Mammary epithelial cell (primary cell): ENCODE measurements around the gene SCP2.

Experiments used
- EZH2 ChIP-seq: IDR thresholded peaks from 2 replicates; pipeline ENCODE4 v1.6.1; 2012; ENCODE audit warnings: low read length, inconsistent platforms, borderline replicate concordance
- TF ChIP-seq, protein P1 (sequence below), 2 donors: IDR thresholded peaks in 1 of 2; conservative IDR thresholded peaks in 1 of 2; 2 replicates each; pipeline ENCODE4 v1.5.1; 2011 to 2012; ENCODE audit warnings: inconsistent platforms in 2 of 2, low read length in 2 of 2, mild to moderate bottlenecking in 2 of 2, control low read depth in 1 of 2, low read depth in 1 of 2; ENCODE audit not compliant: insufficient read depth in 1 of 2; ENCODE audit errors: extremely low read depth in 1 of 2

DNA sequence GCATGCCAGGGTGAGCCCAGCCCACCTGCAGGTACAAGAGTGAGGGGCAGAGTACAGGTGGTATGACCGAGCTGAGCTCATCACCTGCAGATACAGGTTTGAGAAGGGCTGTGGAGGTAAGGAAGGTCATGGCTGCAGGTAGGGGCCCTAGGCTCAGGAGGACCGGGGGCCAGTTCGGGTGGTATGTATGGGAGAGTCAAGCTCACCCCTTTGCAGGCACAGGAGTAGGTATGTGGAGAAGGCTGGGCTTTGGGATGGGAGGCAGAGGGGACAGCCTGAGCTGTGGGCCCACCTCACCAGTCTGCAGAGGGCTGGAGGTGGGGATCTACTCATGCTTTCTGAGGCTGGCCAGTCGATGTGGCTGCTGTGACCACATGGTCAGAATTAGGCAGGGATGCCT is 152.2 kb downstream of the SCP2 start:
- TF ChIP-seq, protein P1, sequence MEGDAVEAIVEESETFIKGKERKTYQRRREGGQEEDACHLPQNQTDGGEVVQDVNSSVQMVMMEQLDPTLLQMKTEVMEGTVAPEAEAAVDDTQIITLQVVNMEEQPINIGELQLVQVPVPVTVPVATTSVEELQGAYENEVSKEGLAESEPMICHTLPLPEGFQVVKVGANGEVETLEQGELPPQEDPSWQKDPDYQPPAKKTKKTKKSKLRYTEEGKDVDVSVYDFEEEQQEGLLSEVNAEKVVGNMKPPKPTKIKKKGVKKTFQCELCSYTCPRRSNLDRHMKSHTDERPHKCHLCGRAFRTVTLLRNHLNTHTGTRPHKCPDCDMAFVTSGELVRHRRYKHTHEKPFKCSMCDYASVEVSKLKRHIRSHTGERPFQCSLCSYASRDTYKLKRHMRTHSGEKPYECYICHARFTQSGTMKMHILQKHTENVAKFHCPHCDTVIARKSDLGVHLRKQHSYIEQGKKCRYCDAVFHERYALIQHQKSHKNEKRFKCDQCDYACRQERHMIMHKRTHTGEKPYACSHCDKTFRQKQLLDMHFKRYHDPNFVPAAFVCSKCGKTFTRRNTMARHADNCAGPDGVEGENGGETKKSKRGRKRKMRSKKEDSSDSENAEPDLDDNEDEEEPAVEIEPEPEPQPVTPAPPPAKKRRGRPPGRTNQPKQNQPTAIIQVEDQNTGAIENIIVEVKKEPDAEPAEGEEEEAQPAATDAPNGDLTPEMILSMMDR (conservative IDR thresholded peaks at IDR 0.05 in 1 of 2, IDR thresholded peaks at IDR 0.05 in 1 of 2; ENCODE audit: extremely low read depth in 1 of 2, insufficient read depth in 1 of 2, low read depth in 1 of 2, low read length in 2 of 2), result no peak
- TF ChIP-seq EZH2, result no peak
